D721Med (cell line): ENCODE results near the gene LMBRD1.
"Not testable (repeated sequence)": the region's sequence is repeated elsewhere in the genome, so short reads cannot be mapped to it uniquely, and the experiment has no call there.

Experiments used
- DNase-seq: peaks from one replicate; pipeline ENCODE4 v3.0.0; 2011; ENCODE audit warnings: low spot score; ENCODE audit not compliant: insufficient read length
- FAIRE-seq: peaks from 2 replicates; lab custom pipeline; 2011; peaks lifted over from hg19 to GRCh38; lab: Jason Lieb, UNC
- TF ChIP-seq, protein P1 (sequence below): IDR thresholded peaks from 2 replicates; pipeline ENCODE4 v1.5.1; 2012; ENCODE audit warnings: mild to moderate bottlenecking, control low read depth; ENCODE audit not compliant: insufficient read depth; ENCODE audit errors: missing control alignments

The LMBRD1 gene

DNA sequence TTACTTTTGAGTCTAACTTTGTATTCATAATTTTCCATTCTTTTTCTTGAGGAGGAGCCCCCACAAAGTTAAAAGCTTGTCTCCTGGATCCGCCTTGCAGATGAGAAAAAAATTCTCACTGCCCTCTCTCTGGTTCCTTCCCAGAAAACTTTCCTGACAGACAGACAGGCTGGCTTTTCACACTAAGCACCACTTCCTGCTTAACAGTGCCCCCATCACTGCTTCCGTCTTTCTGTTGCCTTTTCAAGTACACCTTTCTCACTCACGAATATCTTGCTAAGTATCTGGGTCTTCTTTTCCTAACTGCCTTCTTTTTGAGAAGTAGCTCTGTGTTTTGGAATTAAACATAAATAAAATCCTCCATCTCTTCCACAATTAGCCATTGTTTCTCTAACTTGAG is 19.8 kb upstream of the LMBRD1 start:
- no peak for DNase-seq
- FAIRE-seq = no peak
- TF ChIP-seq, protein P1, sequence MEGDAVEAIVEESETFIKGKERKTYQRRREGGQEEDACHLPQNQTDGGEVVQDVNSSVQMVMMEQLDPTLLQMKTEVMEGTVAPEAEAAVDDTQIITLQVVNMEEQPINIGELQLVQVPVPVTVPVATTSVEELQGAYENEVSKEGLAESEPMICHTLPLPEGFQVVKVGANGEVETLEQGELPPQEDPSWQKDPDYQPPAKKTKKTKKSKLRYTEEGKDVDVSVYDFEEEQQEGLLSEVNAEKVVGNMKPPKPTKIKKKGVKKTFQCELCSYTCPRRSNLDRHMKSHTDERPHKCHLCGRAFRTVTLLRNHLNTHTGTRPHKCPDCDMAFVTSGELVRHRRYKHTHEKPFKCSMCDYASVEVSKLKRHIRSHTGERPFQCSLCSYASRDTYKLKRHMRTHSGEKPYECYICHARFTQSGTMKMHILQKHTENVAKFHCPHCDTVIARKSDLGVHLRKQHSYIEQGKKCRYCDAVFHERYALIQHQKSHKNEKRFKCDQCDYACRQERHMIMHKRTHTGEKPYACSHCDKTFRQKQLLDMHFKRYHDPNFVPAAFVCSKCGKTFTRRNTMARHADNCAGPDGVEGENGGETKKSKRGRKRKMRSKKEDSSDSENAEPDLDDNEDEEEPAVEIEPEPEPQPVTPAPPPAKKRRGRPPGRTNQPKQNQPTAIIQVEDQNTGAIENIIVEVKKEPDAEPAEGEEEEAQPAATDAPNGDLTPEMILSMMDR = no peak

DNA sequence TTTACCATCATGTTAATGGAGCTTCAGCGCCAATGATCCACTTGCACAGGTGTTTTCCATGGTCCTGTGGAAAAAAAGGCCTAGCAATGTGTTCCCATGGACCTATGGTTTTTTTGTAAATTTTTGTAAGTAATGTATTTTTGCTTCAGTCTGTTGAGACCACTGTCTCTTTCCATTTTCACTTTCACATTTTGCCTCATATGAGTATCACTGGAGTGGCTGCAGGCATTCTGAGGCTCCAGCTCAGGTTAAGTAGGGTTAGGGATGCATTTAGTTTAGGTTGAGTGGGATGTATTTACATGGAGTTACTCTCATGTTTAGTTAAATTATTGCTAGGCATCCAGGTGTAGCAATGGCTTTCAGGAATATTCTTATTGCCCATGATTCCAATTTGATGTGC is 19.2 kb upstream of the LMBRD1 start:
- DNase-seq (no peak), FAIRE-seq (no peak)
- TF ChIP-seq, protein P1 = no peak

DNA sequence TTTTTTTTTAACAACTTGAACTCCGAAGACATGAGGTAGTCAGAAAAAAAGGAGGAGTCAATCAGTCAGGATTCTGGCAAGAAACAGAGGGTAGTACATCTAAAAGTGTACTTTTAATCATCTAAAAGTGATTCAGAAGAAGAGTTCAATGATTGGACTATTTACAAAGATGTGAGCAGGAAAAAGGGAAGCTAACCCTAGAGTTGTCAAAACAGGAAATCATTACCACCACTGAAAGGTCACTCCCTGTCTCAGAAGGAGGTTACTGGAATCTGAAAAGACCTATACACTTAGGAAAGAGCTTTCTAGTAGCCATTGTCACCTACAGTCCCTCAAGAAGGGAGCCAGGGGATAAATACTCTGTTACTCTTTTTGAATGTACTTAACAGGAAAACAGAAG is 16.7 kb upstream of the LMBRD1 start:
- FAIRE-seq = no peak
- DNase-seq = no peak
- TF ChIP-seq, protein P1 = no peak

DNA sequence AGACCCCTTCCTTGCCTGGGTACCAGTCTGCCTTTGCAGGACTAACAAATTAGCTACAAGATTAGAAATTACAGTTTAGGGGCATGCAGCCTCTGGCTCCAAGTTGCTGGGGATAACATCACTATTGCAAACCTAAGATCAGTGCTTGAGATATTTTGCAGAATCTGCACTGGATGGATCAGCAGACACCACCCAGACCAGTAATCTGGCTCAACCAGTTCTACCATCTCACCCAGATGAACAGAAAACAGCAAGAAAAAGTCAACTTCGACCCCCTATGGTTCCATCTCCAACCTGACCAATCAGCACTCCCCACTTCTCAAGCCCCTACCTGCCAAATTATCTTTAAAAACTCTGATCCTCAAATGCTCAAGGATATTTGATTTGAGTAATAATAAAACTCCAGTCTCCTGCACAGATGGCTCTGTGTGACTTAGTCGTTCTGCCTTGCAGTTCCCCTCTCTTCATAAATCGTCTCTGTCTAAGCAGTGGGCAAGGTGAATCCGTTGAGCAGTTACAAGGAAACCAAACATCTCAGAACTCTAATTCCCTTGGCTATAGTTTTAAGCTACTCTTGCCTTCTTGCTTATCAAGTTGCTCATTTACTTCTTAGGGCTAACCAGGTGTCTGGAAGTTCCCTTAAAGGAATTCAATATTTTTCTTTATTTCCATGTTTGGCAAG is 16.1 kb upstream of the LMBRD1 start:
- DNase-seq = no peak
- no peak for FAIRE-seq
- TF ChIP-seq, protein P1 = no peak

DNA sequence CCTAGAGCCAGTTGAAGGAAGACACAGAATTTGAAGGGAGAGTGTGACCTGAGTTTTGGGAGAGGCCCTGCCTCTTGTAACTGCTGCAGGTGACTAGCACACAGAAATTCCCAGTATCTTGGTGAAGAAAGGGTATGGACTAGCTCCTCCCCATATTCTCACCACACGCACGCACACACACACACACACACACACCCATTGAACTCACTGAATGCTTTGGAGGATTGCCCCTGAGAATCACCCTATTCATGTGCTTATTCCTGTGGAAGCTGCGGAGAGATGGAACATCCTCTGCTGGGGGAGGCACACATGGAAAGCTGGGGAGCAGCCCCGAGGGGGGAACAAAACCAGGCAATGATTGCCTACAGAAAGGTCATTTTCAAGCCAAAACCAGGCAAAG is 6.2 kb upstream of the LMBRD1 start:
- TF ChIP-seq, protein P1 = no peak
- DNase-seq = no peak
- FAIRE-seq = no peak

DNA sequence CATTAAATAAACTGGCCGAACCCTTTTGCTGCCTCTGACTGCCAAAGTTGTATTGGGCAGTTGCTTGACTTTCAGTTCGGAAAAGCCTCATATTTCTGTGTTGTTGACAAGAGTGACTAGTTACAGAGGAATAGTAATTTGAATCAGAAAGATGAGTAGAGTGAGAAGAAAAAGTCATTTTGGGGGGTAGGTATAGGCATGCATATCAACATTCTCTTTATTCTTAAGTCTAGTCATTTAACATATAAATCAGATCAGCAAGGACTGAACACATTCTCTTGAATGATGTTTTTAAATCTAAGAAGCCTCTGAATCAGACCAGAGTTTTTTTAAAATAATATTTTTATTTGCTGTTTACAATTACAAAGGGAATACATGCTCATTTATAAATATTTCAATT is 4.9 kb upstream of the LMBRD1 start:
- no peak for DNase-seq
- TF ChIP-seq, protein P1 = no peak
- no peak for FAIRE-seq

DNA sequence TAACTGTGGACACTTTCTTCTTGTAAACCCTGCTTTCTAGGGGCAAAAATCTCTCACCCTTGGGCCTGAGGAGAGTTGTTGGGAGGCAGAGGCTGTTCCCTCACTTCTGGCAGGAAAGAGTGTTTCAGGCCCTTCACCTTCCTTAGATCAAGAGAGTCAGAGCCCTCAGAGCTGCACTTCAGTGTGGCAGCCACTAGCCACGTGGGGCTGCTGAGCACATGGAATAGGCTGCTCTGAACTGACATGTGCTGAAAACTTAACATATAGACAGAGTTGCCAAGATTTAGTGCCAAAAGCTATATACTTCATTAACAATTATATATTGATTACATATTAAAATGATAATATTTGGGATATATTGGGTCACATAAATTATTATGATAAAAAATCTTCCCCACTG is 4.4 kb upstream of the LMBRD1 start:
- TF ChIP-seq, protein P1 = no peak
- FAIRE-seq = no peak
- DNase-seq = no peak

DNA sequence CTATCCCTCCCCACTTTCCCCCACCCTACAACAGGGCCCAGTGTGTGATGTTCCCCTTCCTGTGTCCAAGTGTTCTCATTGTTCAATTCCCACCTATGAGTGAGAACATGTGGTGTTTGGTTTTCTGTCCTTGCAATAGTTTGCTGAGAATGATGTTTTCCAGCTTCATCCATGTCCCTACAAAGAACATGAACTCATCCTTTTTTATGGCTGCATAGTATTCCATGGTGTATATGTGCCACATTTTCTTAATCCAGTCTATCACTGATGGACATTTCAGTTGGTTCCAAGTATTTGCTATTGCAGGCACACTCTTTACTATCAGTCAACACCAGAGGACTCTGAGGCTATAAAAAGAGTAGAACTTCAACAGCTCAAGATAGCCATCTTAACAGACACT is 2.0 kb upstream of the LMBRD1 start:
- not testable (repeated sequence) for FAIRE-seq, DNase-seq
